GM03348 (cell line): ENCODE data around the gene MLLT10.
"Not testable (repeated sequence)": the region's sequence is repeated elsewhere in the genome, so short reads cannot be mapped to it uniquely, and the experiment has no call there.

Experiments used
- DNase-seq: peaks from one replicate; pipeline ENCODE4 v3.0.0; 2012; ENCODE audit warnings: low spot score

MLLT10 gene

GRCh38 chr10:21699575-21699974 lies 165.5 kb downstream of the MLLT10 start:
- no peak for DNase-seq

- no peak for DNase-seq
These were observed 166.4 kb downstream of the MLLT10 start for GRCh38 chr10:21700474-21700873.

DNA sequence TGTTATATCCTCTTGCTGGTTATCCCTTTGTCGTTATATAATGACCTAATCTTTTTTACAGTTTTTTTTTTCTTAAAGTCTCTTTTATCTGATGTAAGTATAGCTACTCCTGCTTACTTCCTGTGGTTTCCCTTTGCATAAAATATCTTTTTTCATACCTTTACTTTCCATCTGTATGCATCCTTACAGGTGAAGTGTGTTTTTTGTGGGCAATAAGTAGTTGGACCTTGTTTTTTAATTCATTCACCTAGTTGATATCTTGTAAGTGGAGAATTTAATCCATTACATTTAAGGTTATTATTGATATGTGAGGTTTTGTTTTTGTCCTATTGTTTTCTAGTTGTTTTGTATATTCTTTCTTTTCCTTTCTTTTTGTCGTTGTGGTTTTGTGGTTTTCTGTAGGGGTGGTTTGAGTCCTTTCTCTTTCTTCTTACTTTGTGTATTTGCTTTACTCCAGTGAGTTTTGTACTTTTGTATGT lies 168.6 kb downstream of the MLLT10 start:
- no peak for DNase-seq

- DNase-seq: no peak
These were observed 171.3 kb downstream of the MLLT10 start for GRCh38 chr10:21705142-21705827.

DNA sequence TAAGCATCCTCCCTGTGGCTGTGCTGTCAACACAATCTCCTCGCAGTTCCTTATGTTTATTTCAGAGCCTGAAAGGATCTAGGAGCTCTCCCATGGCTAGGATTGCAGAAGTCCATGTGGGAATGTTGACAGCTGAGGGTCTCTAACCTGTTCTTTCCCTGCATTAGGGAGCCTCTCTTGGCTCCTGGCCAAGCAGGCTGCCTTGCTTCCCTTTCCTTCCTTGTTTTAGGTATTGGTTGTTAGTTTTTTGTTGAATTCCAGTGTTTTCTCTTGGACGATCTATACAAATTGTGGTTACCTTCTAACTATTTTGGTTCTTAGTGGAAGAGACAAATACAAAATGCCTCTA lies 171.8 kb downstream of the MLLT10 start:
- no peak for DNase-seq

GRCh38 chr10:21707498-21707897 lies 173.5 kb downstream of the MLLT10 start:
- DNase-seq: no peak

DNA sequence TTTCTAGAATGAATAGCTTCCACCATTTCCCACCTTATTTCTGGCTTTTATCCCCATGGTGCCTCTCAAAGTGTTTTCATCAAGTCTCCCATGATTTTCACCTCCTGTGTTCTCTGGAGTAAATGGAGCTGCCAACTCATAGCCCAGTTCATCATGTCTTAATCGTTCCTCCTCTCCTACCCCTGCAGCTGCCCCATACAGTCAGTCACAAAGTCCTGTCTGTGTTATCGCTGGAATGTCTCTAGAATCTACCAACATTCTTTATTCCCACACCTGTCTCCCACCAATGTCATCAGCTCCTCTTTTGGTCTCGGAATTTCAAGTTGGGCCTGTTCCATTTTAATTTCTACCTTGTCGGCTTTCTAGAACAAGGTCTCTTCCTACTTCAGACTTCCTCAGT lies 178.9 kb downstream of the MLLT10 start:
- no peak for DNase-seq

DNA sequence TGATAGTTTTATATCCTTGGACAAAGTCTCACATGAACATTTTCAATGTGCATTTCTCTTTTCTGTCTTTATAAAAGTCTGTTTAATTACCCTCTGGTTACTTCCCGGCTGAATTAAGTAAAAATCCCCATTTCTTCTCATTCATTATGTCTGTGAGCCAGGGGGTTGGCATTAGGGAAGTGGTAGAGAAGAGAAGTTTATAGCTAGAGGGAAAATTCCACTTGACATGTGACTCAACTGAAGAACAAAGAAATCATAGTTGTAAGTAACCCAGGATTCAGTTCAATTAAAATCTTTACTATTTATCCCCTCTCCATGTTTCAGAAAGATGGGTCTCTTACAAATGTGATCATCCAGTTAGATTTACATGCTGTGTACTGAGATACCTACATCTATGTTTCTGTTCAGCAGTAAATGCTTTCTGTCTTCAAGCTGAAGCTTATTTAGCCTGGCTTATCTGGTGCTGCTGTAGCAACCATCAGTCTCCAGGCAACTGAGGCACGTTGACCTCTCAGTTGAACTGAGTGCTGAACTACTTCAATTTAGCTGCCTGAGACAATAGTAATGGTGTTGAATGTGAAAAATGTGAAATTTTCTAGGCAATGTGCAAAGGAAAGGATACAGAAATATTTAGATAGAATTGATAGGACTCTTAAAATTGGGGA lies 181.6 kb downstream of the MLLT10 start:
- no peak for DNase-seq

- DNase-seq: not testable (repeated sequence)
These were observed 183.5 kb downstream of the MLLT10 start for GRCh38 chr10:21717437-21718054.

- DNase-seq: no peak
These were observed 185.5 kb downstream of the MLLT10 start for GRCh38 chr10:21719502-21719901.

GRCh38 chr10:21720090-21720489 lies 186.1 kb downstream of the MLLT10 start:
- DNase-seq: no peak

DNA sequence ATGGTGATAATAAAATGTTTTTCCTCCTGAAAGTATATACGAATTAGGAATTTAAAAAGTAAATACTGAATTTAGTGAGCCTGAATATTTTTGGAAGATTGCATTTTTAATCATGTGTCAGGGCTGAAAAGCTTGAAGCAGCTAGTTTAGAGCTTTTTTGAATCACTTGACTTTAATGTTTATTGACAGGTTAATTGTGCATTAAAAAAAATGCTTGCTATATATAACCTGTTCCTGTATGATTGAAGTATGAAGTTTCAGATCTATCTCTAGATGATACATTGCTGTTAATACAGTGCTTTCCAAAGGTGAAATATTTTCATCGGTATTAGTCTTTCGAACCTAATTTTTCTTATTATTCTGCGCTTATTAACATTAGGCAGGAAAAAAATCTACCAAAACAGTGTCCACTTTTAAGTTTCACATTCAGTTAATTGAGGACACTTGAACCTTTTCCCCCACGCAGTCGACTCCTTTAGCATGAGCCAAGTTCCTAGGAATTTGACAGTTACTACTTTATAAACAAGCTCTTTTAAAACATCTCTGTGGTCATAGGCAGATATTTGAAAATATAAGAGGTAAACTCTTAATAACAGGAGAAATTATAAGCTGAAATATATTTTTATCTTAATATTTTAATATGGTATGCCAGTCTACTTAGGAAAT lies 187.1 kb downstream of the MLLT10 start:
- DNase-seq: no peak

GRCh38 chr10:21722209-21722608 lies 188.2 kb downstream of the MLLT10 start:
- no peak for DNase-seq

DNA sequence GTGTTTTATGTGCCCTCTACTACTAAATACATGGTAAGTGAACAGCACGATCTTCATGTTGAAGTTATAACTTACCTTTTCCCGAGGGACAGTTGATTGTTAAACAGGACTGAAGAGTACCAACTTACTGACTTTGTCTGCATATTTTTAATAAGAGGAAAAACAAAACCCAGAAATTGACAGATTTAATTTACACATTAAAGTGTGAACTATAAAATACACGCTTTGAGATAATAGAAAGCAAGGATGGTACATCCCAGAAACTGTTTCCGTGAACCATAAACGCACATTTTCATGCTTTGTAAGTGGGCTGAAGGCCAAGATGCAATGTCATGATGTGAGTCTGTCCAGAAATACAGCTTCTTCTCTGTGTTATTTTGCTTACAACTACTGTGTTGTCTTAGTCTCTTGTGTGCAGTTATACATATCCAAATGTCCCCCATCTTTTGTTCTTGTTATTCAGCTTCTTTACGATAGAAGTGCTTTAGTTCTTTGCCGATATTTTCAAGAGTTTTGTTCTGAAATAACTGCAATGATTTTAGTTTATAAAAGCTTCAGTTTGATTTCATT lies 190.1 kb downstream of the MLLT10 start:
- DNase-seq: no peak

DNA sequence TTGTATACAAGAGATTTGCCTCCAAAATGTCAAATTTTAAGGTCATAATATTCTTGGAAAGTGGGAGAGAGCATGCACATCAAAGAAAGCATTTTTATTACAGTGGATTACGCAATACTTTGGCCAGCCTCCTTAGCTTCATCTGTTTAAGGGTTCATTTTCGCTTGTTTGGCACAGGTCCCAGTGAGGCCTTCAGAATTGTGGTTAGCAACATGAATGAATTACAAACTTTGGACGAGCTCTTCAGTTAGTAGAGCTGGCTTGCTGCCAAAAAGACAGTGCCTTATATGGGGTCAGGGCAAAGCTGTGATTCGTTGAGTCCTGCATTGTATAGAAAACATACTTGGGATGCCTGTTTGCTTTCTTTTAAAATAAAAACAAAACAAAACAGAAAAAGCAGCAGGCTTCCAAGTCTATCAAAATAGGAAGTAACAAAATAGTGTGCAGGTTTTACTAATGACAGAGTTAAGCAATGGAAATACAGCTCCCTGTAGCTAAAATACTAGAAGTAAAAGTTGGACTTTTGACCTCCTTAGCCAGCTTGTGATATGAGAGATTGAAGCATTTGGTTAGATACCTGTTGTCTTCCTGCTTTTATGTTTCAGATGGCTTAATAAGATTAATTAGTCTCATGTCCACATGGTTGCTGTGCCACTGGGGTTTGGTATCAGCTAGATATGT lies 190.8 kb downstream of the MLLT10 start:
- DNase-seq: peak; percentile 85

- DNase-seq: no peak
These were observed 192.7 kb downstream of the MLLT10 start for GRCh38 chr10:21726601-21727225.

DNA sequence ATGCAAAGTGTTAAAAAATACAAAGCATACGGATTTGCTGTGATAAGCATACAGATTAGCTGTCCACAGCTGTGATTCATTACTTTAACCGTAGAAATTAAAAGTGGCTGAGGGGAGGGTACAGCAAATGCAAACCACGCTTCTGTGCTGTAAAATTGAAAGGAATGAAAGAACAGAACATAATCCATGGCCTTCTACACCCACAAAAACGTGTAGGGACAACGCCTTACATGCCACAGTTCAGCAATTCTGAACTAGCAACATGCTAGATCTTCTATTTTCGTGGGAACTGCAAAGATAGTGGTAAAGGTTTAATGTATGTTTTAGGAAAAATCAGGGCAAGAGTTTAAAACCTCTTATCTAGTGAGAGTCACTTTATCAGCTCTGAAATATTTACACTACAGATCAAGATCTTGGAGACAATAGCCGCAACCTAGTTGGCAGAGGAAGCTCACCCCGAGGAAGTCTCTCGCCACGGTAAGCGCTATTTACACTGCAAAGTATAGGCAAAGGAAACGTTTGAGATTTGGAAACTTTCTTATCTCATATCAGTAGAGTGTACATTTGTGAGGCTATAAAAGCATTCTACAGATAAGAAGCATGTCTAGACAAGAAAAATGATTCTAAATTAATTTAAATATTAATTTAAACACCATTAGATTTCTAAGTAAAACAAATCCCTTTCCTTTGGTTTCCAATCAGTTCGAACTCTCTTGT lies 193.6 kb downstream of the MLLT10 start:
- DNase-seq: no peak

DNA sequence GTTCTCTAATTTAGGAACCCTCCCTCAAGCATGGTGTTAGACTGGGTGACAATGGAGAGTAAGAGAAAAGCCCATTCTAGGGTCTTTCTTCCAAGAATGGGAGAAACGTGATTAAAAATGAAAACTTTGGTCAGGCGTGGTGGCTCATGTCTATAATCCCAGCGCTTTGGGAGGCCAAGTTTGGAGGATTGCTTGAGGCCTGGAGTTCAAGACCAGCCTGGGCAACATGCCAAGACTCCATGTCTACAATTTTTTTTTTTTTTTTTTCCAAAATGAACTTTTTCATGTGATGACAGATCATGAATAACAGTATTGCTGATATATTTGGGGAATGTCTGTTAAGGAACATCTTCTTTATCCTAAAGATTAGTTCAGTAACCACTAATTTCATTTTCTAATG lies 194.6 kb downstream of the MLLT10 start:
- DNase-seq: no peak

DNA sequence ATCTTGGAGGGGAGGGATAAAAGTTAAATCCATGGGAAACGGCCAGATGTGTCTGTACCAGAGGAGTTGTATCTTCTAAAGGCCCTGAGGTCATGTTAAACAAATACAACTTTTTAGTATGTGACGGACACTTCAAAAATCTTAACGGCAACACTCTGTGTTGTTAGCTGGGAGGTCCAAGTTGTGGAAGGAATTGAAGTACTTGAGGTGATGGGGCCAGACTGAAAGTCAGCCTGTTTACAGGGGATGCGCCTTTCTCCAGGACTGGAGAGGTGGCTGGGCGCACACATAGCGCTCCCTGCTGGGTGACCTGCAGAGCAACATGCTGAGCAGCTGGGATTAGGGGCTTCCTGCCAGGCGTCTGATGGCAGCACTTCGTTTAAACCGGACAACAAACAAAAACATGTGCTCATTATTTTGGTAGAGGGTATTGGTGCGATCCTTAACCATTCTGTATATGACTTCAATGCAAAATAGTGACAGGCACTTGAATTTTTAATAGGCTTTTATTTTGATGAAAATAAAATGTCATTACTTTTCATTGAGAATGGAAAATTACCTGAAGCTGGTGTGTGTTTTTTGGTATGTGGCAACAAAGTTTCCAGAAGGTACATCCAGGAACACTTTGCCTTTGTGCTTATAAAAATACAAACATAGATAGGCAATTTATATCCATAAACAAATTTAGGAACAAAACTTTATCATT lies 198.2 kb downstream of the MLLT10 start:
- DNase-seq: peak; percentile 83

DNA sequence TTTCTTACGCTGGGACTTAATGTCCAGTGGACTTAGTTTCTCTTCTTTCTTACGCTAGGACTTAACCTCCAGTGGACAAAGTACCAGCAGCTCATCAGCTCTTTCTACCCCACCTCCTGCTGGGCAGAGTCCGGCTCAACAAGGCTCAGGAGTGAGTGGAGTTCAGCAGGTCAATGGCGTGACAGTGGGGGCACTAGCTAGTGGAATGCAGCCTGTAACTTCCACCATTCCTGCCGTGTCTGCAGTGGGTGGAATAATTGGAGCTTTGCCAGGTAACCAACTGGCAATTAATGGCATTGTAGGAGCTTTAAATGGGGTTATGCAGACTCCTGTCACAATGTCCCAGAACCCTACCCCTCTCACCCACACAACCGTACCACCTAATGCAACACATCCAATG lies 199.7 kb downstream of the MLLT10 start:
- no peak for DNase-seq
